ENCODE results near the gene TRIO.

Gene TRIO

GRCh38 chr5:14295610-14296009 is 152.5 kb downstream of the TRIO start:
- H3K27ac ChIP-seq (ENCODE audit: low read length) = no peak overlapping the region
- WGBS (ENCODE audit: insufficient coverage, insufficient read length) = no CpG with 5 or more reads among the region's 5 CpGs
- DNase-seq (ENCODE audit: low read depth, low spot score) = no peak

GRCh38 chr5:14296533-14297331 is 153.6 kb downstream of the TRIO start:
- Histone ChIP-seq H3K9me3 (ENCODE audit: control insufficient read depth, insufficient read depth, low read length) (no peaks in the 10 kb centered on the region), H3K36me3 (ENCODE audit: control insufficient read depth, insufficient read depth, low read length) (0 out of 2 replicates have a peak, but pooled peaks cover 3% of the 10 kb centered on the region), H3K4me1 (ENCODE audit: control insufficient read depth, insufficient read depth, low read length) (no peaks in the 10 kb centered on the region), H3K27ac (ENCODE audit: low read length) (no peak overlapping the region), H3K27me3 (ENCODE audit: control insufficient read depth, insufficient read depth, low read length) (no peaks in the 10 kb centered on the region), H3K4me3 (ENCODE audit: low read length) (no peak overlapping the region)
- no CpG with 5 or more reads among the region's 14 CpGs for whole genome bisulfite sequencing (ENCODE audit: insufficient coverage, insufficient read length)
- no peak for DNase-seq (ENCODE audit: low read depth, low spot score)

More at GRCh38 chr5:14295610-14296009, 152.5 kb downstream of the TRIO start:
- Histone ChIP-seq H3K4me1 (ENCODE audit: control insufficient read depth, insufficient read depth, low read length) (no peaks in the 10 kb centered on the region), H3K4me3 (ENCODE audit: low read length) (no peak overlapping the region), H3K36me3 (ENCODE audit: control insufficient read depth, insufficient read depth, low read length) (0 out of 2 replicates have a peak, but pooled peaks cover 7% of the 10 kb centered on the region), H3K27me3 (ENCODE audit: control insufficient read depth, insufficient read depth, low read length) (no peaks in the 10 kb centered on the region), H3K9me3 (ENCODE audit: control insufficient read depth, insufficient read depth, low read length) (no peaks in the 10 kb centered on the region)

- WGBS (ENCODE audit: insufficient coverage, insufficient read length) = no CpG with 5 or more reads among the region's 9 CpGs
- no peaks in the 10 kb centered on the region for H3K9me3 ChIP-seq (ENCODE audit: control insufficient read depth, insufficient read depth, low read length)
- H3K4me3 ChIP-seq (ENCODE audit: low read length) = no peak overlapping the region
- H3K27ac ChIP-seq (ENCODE audit: low read length) = no peak overlapping the region
- no peaks in the 10 kb centered on the region for H3K27me3 ChIP-seq (ENCODE audit: control insufficient read depth, insufficient read depth, low read length)
- no peaks in the 10 kb centered on the region for H3K4me1 ChIP-seq (ENCODE audit: control insufficient read depth, insufficient read depth, low read length)
- 0 out of 2 replicates have a peak, but pooled peaks cover 3% of the 10 kb centered on the region for H3K36me3 ChIP-seq (ENCODE audit: control insufficient read depth, insufficient read depth, low read length)
- DNase-seq (ENCODE audit: low read depth, low spot score) = no peak
Measured at GRCh38 chr5:14297697-14298096, 154.6 kb downstream of the TRIO start.

- no peaks in the 10 kb centered on the region for H3K4me1 ChIP-seq (ENCODE audit: control insufficient read depth, insufficient read depth, low read length)
- WGBS (ENCODE audit: insufficient coverage, insufficient read length) = no CpG with 5 or more reads among the region's 3 CpGs
- no peaks in the 10 kb centered on the region for H3K27me3 ChIP-seq (ENCODE audit: control insufficient read depth, insufficient read depth, low read length)
- H3K4me3 ChIP-seq (ENCODE audit: low read length) = no peak overlapping the region
- H3K27ac ChIP-seq (ENCODE audit: low read length) = no peak overlapping the region
- no peak for DNase-seq (ENCODE audit: low read depth, low spot score)
- H3K36me3 ChIP-seq (ENCODE audit: control insufficient read depth, insufficient read depth, low read length) = 0 out of 2 replicates have a peak, but pooled peaks cover 3% of the 10 kb centered on the region
- no peaks in the 10 kb centered on the region for H3K9me3 ChIP-seq (ENCODE audit: control insufficient read depth, insufficient read depth, low read length)
Measured at GRCh38 chr5:14298126-14298847, 155.1 kb downstream of the TRIO start.

GRCh38 chr5:14299666-14300065 is 156.5 kb downstream of the TRIO start:
- Histone ChIP-seq H3K27ac (ENCODE audit: low read length) (no peak overlapping the region), H3K27me3 (ENCODE audit: control insufficient read depth, insufficient read depth, low read length) (no peaks in the 10 kb centered on the region), H3K9me3 (ENCODE audit: control insufficient read depth, insufficient read depth, low read length) (no peaks in the 10 kb centered on the region), H3K4me1 (ENCODE audit: control insufficient read depth, insufficient read depth, low read length) (no peaks in the 10 kb centered on the region), H3K4me3 (ENCODE audit: low read length) (no peak overlapping the region), H3K36me3 (ENCODE audit: control insufficient read depth, insufficient read depth, low read length) (0 out of 2 replicates have a peak, but pooled peaks cover 3% of the 10 kb centered on the region)
- no peak for DNase-seq (ENCODE audit: low read depth, low spot score)
- WGBS (ENCODE audit: insufficient coverage, insufficient read length) = no CpG with 5 or more reads among the region's 4 CpGs

GRCh38 chr5:14301186-14301585 is 158.0 kb downstream of the TRIO start:
- Histone ChIP-seq H3K9me3 (ENCODE audit: control insufficient read depth, insufficient read depth, low read length) (no peaks in the 10 kb centered on the region), H3K27ac (ENCODE audit: low read length) (no peak overlapping the region), H3K4me1 (ENCODE audit: control insufficient read depth, insufficient read depth, low read length) (no peaks in the 10 kb centered on the region), H3K27me3 (ENCODE audit: control insufficient read depth, insufficient read depth, low read length) (no peaks in the 10 kb centered on the region), H3K36me3 (ENCODE audit: control insufficient read depth, insufficient read depth, low read length) (peaks cover 6% of the 10 kb centered on the region; the same call in 1 of the 2 replicates), H3K4me3 (ENCODE audit: low read length) (no peak overlapping the region)
- DNase-seq (ENCODE audit: low read depth, low spot score) = no peak
- no CpG with 5 or more reads among the region's 3 CpGs for WGBS (ENCODE audit: insufficient coverage, insufficient read length)

GRCh38 chr5:14302330-14302729 is 159.2 kb downstream of the TRIO start:
- Histone ChIP-seq H3K4me1 (ENCODE audit: control insufficient read depth, insufficient read depth, low read length) (no peaks in the 10 kb centered on the region), H3K36me3 (ENCODE audit: control insufficient read depth, insufficient read depth, low read length) (peaks cover 3% of the 10 kb centered on the region; the same call in 1 of the 2 replicates)

GRCh38 chr5:14305045-14305444 is 161.9 kb downstream of the TRIO start:
- DNase-seq (ENCODE audit: low read depth, low spot score) = no peak
- WGBS (ENCODE audit: insufficient coverage, insufficient read length) = no CpG with 5 or more reads among the region's 7 CpGs
- peaks cover 3% of the 10 kb centered on the region; the same call in 1 of the 2 replicates for H3K36me3 ChIP-seq (ENCODE audit: control insufficient read depth, insufficient read depth, low read length)

More at GRCh38 chr5:14302330-14302729, 159.2 kb downstream of the TRIO start:
- no peak for DNase-seq (ENCODE audit: low read depth, low spot score)
- H3K27ac ChIP-seq (ENCODE audit: low read length) = no peak overlapping the region
- H3K27me3 ChIP-seq (ENCODE audit: control insufficient read depth, insufficient read depth, low read length) = no peaks in the 10 kb centered on the region
- H3K4me3 ChIP-seq (ENCODE audit: low read length) = no peak overlapping the region
- WGBS (ENCODE audit: insufficient coverage, insufficient read length) = no CpG with 5 or more reads among the region's 3 CpGs
- no peaks in the 10 kb centered on the region for H3K9me3 ChIP-seq (ENCODE audit: control insufficient read depth, insufficient read depth, low read length)

GRCh38 chr5:14306329-14306815 is 163.2 kb downstream of the TRIO start:
- Histone ChIP-seq H3K27me3 (ENCODE audit: control insufficient read depth, insufficient read depth, low read length) (no peaks in the 10 kb centered on the region), H3K4me3 (ENCODE audit: low read length) (no peak overlapping the region), H3K4me1 (ENCODE audit: control insufficient read depth, insufficient read depth, low read length) (no peaks in the 10 kb centered on the region), H3K27ac (ENCODE audit: low read length) (no peak overlapping the region), H3K36me3 (ENCODE audit: control insufficient read depth, insufficient read depth, low read length) (peaks cover 3% of the 10 kb centered on the region; the same call in 1 of the 2 replicates), H3K9me3 (ENCODE audit: control insufficient read depth, insufficient read depth, low read length) (no peaks in the 10 kb centered on the region)
- no CpG with 5 or more reads among the region's 2 CpGs for WGBS (ENCODE audit: insufficient coverage, insufficient read length)
- no peak for DNase-seq (ENCODE audit: low read depth, low spot score)

More at GRCh38 chr5:14305045-14305444, 161.9 kb downstream of the TRIO start:
- Histone ChIP-seq H3K4me3 (ENCODE audit: low read length) (no peak overlapping the region), H3K9me3 (ENCODE audit: control insufficient read depth, insufficient read depth, low read length) (no peaks in the 10 kb centered on the region), H3K4me1 (ENCODE audit: control insufficient read depth, insufficient read depth, low read length) (no peaks in the 10 kb centered on the region), H3K27me3 (ENCODE audit: control insufficient read depth, insufficient read depth, low read length) (no peaks in the 10 kb centered on the region), H3K27ac (ENCODE audit: low read length) (no peak overlapping the region)

- 100% methylated on average over 2 of the region's 5 CpGs for WGBS (ENCODE audit: insufficient coverage, insufficient read length)
- DNase-seq (ENCODE audit: low read depth, low spot score) = no peak
- Histone ChIP-seq H3K4me3 (ENCODE audit: low read length) (no peak overlapping the region), H3K27ac (ENCODE audit: low read length) (no peak overlapping the region), H3K9me3 (ENCODE audit: control insufficient read depth, insufficient read depth, low read length) (no peaks in the 10 kb centered on the region), H3K27me3 (ENCODE audit: control insufficient read depth, insufficient read depth, low read length) (no peaks in the 10 kb centered on the region), H3K36me3 (ENCODE audit: control insufficient read depth, insufficient read depth, low read length) (peaks cover 3% of the 10 kb centered on the region; the same call in 1 of the 2 replicates), H3K4me1 (ENCODE audit: control insufficient read depth, insufficient read depth, low read length) (no peaks in the 10 kb centered on the region)
Measured at GRCh38 chr5:14308384-14309154, 165.4 kb downstream of the TRIO start.
